Liver (tissue), 9 donors: ENCODE results near the gene NBEA. TPM values are rescaled to one million over a fixed set of nuclear protein-coding genes. Genes with fewer than 3 reads are reported as not detected.

Source experiments
- DNase-seq: peaks from one replicate; pipeline ENCODE4 v3.0.0-alpha.2; 2017; ENCODE audit warnings: low spot score
- H3K27ac ChIP-seq, 2 donors: one replicate each; pipeline ENCODE4 v1.7.0; 2013; ENCODE audit warnings: inconsistent platforms in 2 of 2, low read length in 2 of 2, control low read depth in 1 of 2, low read depth in 1 of 2, mild to moderate bottlenecking in 1 of 2
- H3K27me3 ChIP-seq, 4 donors: one replicate each; pipeline versions ENCODE4 v1.6.1 to v1.7.0; 2013; ENCODE audit warnings: low read length in 3 of 4, inconsistent platforms in 1 of 4, mild to moderate bottlenecking in 1 of 4, moderate library complexity in 1 of 4; ENCODE audit not compliant: control insufficient read depth in 4 of 4, insufficient read depth in 4 of 4
- H3K36me3 ChIP-seq, 4 donors: one replicate each; pipeline versions ENCODE4 v1.6.1 to v1.7.0; 2013; ENCODE audit warnings: low read length in 3 of 4, mild to moderate bottlenecking in 3 of 4, low read depth in 1 of 4, moderate library complexity in 1 of 4; ENCODE audit not compliant: control insufficient read depth in 4 of 4, insufficient read depth in 3 of 4
- H3K4me1 ChIP-seq, 4 donors: one replicate each; pipeline versions ENCODE4 v1.6.1 to v1.7.0; 2013; ENCODE audit warnings: low read length in 3 of 4, mild to moderate bottlenecking in 3 of 4, moderate library complexity in 1 of 4; ENCODE audit not compliant: control insufficient read depth in 4 of 4, insufficient read depth in 4 of 4
- H3K4me3 ChIP-seq, 3 donors: one replicate each; pipeline versions ENCODE4 v1.6.1 to v1.7.0; 2013; ENCODE audit warnings: low read length in 3 of 3, control low read depth in 1 of 3, low read depth in 1 of 3, mild to moderate bottlenecking in 1 of 3
- H3K9ac ChIP-seq, 2 donors: one replicate each; pipeline ENCODE4 v1.7.0; 2013; ENCODE audit warnings: low read length in 2 of 2, mild to moderate bottlenecking in 2 of 2, moderate library complexity in 2 of 2, control low read depth in 1 of 2, low read depth in 1 of 2
- H3K9me3 ChIP-seq, 4 donors: one replicate each; pipeline versions ENCODE4 v1.6.1 to v1.7.0; 2013; ENCODE audit warnings: low read length in 3 of 4; ENCODE audit not compliant: control insufficient read depth in 4 of 4
- ATF3 ChIP-seq: IDR thresholded peaks from 2 replicates; pipeline ENCODE4 v1.6.1; 2016; ENCODE audit warnings: antibody characterized with exemption
- CTCF ChIP-seq: fragments of 150-350 bp; IDR thresholded peaks from 2 replicates; pipeline ENCODE4 v1.5.1; 2017; ENCODE audit warnings: improper control_type of control experiment, low read depth, low read length; ENCODE audit not compliant: missing input control
- EGR1 ChIP-seq, 2 donors: IDR thresholded peaks; 2 replicates each; pipeline ENCODE4 v1.6.1; 2016 to 2018; ENCODE audit warnings: antibody characterized with exemption in 2 of 2, low read depth in 2 of 2
- FOXA1 ChIP-seq: IDR thresholded peaks from 2 replicates; pipeline ENCODE4 v1.6.1; 2016; ENCODE audit warnings: antibody characterized with exemption
- FOXA2 ChIP-seq: IDR thresholded peaks from 2 replicates; pipeline ENCODE4 v1.6.1; 2016; ENCODE audit warnings: antibody characterized with exemption
- GABPA ChIP-seq, 2 donors: IDR thresholded peaks in 1 of 2; conservative IDR thresholded peaks in 1 of 2; 2 replicates each; pipeline ENCODE4 v1.6.1; 2016; ENCODE audit warnings: antibody characterized with exemption in 2 of 2, mild to moderate bottlenecking in 1 of 2, moderate library complexity in 1 of 2
- HNF4A ChIP-seq, 2 donors: conservative IDR thresholded peaks; 2 replicates each; pipeline ENCODE4 v1.6.1; 2016; ENCODE audit warnings: antibody characterized with exemption in 2 of 2, mild to moderate bottlenecking in 2 of 2
- HNF4G ChIP-seq: IDR thresholded peaks from 2 replicates; pipeline ENCODE4 v1.6.1; 2016; ENCODE audit warnings: antibody characterized with exemption
- MAX ChIP-seq: IDR thresholded peaks from 2 replicates; pipeline ENCODE4 v1.6.1; 2016; ENCODE audit warnings: antibody characterized with exemption
- NR2F2 ChIP-seq: IDR thresholded peaks from 2 replicates; pipeline ENCODE4 v1.6.1; 2016; ENCODE audit warnings: antibody characterized with exemption
- RAD21 ChIP-seq, 2 donors: IDR thresholded peaks; 2 replicates each; pipeline ENCODE4 v1.6.1; 2016; ENCODE audit warnings: antibody characterized with exemption in 2 of 2, mild to moderate bottlenecking in 2 of 2
- REST ChIP-seq: IDR thresholded peaks from 2 replicates; pipeline ENCODE4 v1.6.1; 2016; ENCODE audit warnings: antibody characterized with exemption, mild to moderate bottlenecking
- RXRA ChIP-seq, 2 donors: IDR thresholded peaks; 2 replicates each; pipeline ENCODE4 v1.6.1; 2017 to 2018; ENCODE audit warnings: antibody characterized with exemption in 2 of 2, mild to moderate bottlenecking in 1 of 2
- SP1 ChIP-seq: IDR thresholded peaks from 2 replicates; pipeline ENCODE4 v1.6.1; 2018; ENCODE audit warnings: antibody characterized with exemption, mild to moderate bottlenecking
- TAF1 ChIP-seq: conservative IDR thresholded peaks from 2 replicates; pipeline ENCODE4 v1.6.1; 2016; ENCODE audit warnings: antibody characterized with exemption, mild to moderate bottlenecking
- YY1 ChIP-seq: IDR thresholded peaks from 2 replicates; pipeline ENCODE4 v1.6.1; 2016; ENCODE audit warnings: antibody characterized with exemption, mild to moderate bottlenecking
- ZBTB33 ChIP-seq: IDR thresholded peaks from 2 replicates; pipeline ENCODE4 v1.6.1; 2016; ENCODE audit warnings: antibody characterized with exemption
- WGBS: extraction: QIAGEN DNeasy Blood & Tissue Kit; methylation state at CpG from one replicate; pipeline ENCODE4 v1.1.7; 2013; 5-methylcytosine and 5-hydroxymethylcytosine counted together
- polyA plus RNA-seq, 2 donors: library from polyadenylated mRNA; stranded (reverse) in 1 of 2; unstranded in 1 of 2; fragments of 200-250 nt in 1 of 2; fragments of >200 nt in 1 of 2; fragmentation: Nextera tagmentation in 1 of 2; extraction: Ambion mirVana in 1 of 2; gene quantifications; one replicate each; pipeline versions ENCODE4 v1.2.1 to v1.2.3, GENCODE V29; 2013 to 2015
- total RNA-seq, 2 donors: library from RNA; depleted of rRNA; stranded (reverse); fragments of >200 nt; gene quantifications; one replicate each; pipeline ENCODE4 v1.2.3, GENCODE V29; 2014
- donor health status: healthy.
- donor health status: healthy.
- donor health status: healthy.
- donor health status: healthy.
- donor health status: healthy.

Gene NBEA
- total and polyA plus RNA-seq, 4 donors: 0.24 to 3.5 (median 1.4) TPM

- Histone ChIP-seq H3K9ac (no peak overlapping the region), H3K4me3 (no peak overlapping the region), H3K4me1 (no peaks in the 10 kb centered on the region), H3K27ac (no peak overlapping the region), H3K36me3 (no peaks in the 10 kb centered on the region), H3K27me3 (no peaks in the 10 kb centered on the region), H3K9me3 (no peaks in the 10 kb centered on the region)
- 52% methylated on average over 1 of the region's 1 CpG for whole genome bisulfite sequencing
- DNase-seq: no peak
- TF ChIP-seq RXRA (IDR thresholded peaks at IDR 0.05): no peak
- TF ChIP-seq GABPA (IDR thresholded peaks at IDR 0.05 in 1 of 2, conservative IDR thresholded peaks at IDR 0.05 in 1 of 2): no peak
- no peak for TF ChIP-seq TAF1
- TF ChIP-seq FOXA1: no peak
- no peak for TF ChIP-seq HNF4G
- TF ChIP-seq YY1: no peak
- no peak for TF ChIP-seq SP1
Observed at GRCh38 chr13:35225159-35225558, 283.1 kb downstream of the NBEA start.

GRCh38 chr13:35225582-35225981 is 283.5 kb downstream of the NBEA start:
- H3K27me3 ChIP-seq: no peaks in the 10 kb centered on the region
- WGBS: 80% methylated on average over 2 of the region's 2 CpGs
- H3K36me3 ChIP-seq: no peaks in the 10 kb centered on the region
- H3K9me3 ChIP-seq: no peaks in the 10 kb centered on the region
- TF ChIP-seq CTCF (no peak), HNF4A (conservative IDR thresholded peaks at IDR 0.05) (no peak), EGR1 (IDR thresholded peaks at IDR 0.05; ENCODE audit: low read depth in 2 of 2) (no peak), HNF4G (no peak), TAF1 (no peak), GABPA (IDR thresholded peaks at IDR 0.05 in 1 of 2, conservative IDR thresholded peaks at IDR 0.05 in 1 of 2) (no peak), YY1 (no peak), SP1 (no peak), REST (no peak), MAX (no peak), FOXA1 (no peak), FOXA2 (no peak), NR2F2 (no peak)
- H3K4me1 ChIP-seq: no peaks in the 10 kb centered on the region
- no peak overlapping the region for H3K4me3 ChIP-seq
- H3K27ac ChIP-seq: no peak overlapping the region
- no peak for DNase-seq
- H3K9ac ChIP-seq: no peak overlapping the region

GRCh38 chr13:35228536-35228935 is 286.5 kb downstream of the NBEA start:
- no peaks in the 10 kb centered on the region for H3K9me3 ChIP-seq
- 91% methylated on average over 2 of the region's 2 CpGs for WGBS
- H3K4me3 ChIP-seq: no peak overlapping the region
- no peaks in the 10 kb centered on the region for H3K36me3 ChIP-seq
- H3K27ac ChIP-seq: no peak overlapping the region
- DNase-seq: no peak
- no peaks in the 10 kb centered on the region for H3K4me1 ChIP-seq
- H3K9ac ChIP-seq: no peak overlapping the region
- no peaks in the 10 kb centered on the region for H3K27me3 ChIP-seq
- TF ChIP-seq FOXA2 (no peak), CTCF (no peak), NR2F2 (no peak), RAD21 (IDR thresholded peaks at IDR 0.05) (no peak), YY1 (no peak), FOXA1 (no peak), EGR1 (IDR thresholded peaks at IDR 0.05; ENCODE audit: low read depth in 2 of 2) (no peak), SP1 (no peak), HNF4G (no peak), HNF4A (conservative IDR thresholded peaks at IDR 0.05) (no peak), GABPA (IDR thresholded peaks at IDR 0.05 in 1 of 2, conservative IDR thresholded peaks at IDR 0.05 in 1 of 2) (no peak), ZBTB33 (no peak), ATF3 (no peak)
